Gastroesophageal sphincter (tissue), 3 donors: ENCODE results near the gene CYTH1.

ENCODE experiments used
- EP300 ChIP-seq: sonication (generic); formaldehyde crosslinking; IDR thresholded peaks from one replicate; pipeline ENCODE4 v1.6.1; 2017; ENCODE audit warnings: antibody characterized with exemption, mild to moderate bottlenecking
- TF ChIP-seq, protein P1 (sequence below), 4 experiments: fragments of 200-600 bp in 2 of 4; fragments of 450-650 bp in 2 of 4; sonication (generic) in 1 of 4; IDR thresholded peaks; one replicate each; pipeline ENCODE4 v1.5.1; 2017 to 2019; ENCODE audit warnings: antibody characterized with exemption in 4 of 4, mild to moderate bottlenecking in 2 of 4, moderate library complexity in 2 of 4

DNA sequence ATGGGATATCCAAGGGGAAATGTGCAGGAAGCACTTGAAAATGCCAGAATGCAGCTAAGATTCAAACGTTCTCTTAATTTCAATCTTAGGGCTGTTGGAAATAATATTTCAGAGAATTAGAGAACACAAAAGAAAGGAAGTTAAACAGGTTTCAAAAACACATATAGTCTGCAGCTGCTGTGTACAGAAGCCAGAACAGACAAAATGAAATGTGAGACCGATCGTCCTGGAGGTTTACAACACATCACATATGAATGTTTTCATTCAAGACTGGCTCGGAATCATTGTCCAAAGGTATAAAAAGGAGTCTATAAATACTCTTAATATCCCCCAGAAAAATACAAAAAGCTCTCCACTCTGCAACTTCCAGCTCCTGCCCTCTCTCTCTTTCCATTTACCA is 14.3 kb downstream of the CYTH1 start:
- TF ChIP-seq, protein P1, sequence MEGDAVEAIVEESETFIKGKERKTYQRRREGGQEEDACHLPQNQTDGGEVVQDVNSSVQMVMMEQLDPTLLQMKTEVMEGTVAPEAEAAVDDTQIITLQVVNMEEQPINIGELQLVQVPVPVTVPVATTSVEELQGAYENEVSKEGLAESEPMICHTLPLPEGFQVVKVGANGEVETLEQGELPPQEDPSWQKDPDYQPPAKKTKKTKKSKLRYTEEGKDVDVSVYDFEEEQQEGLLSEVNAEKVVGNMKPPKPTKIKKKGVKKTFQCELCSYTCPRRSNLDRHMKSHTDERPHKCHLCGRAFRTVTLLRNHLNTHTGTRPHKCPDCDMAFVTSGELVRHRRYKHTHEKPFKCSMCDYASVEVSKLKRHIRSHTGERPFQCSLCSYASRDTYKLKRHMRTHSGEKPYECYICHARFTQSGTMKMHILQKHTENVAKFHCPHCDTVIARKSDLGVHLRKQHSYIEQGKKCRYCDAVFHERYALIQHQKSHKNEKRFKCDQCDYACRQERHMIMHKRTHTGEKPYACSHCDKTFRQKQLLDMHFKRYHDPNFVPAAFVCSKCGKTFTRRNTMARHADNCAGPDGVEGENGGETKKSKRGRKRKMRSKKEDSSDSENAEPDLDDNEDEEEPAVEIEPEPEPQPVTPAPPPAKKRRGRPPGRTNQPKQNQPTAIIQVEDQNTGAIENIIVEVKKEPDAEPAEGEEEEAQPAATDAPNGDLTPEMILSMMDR (IDR thresholded peaks at IDR 0.05) = no peak
- TF ChIP-seq EP300 = no peak
